Spleen (tissue), 11 donors: ENCODE results near the gene SERINC3. TPM values are rescaled to one million over a fixed set of nuclear protein-coding genes. Genes with fewer than 3 reads are reported as not detected.

Source experiments
- DNase-seq: peaks from one replicate; pipeline ENCODE4 v3.0.0-alpha.2; 2020
- H3K27ac ChIP-seq, 8 donors: fragments of 200-600 bp; sonication (generic) in 7 of 8; 1 replicate in 4 of 8; 2 replicates in 4 of 8; pipeline versions ENCODE4 v1.5.0 to v1.8.0; 2016 to 2021; ENCODE audit warnings: inconsistent platforms in 4 of 8, mild to moderate bottlenecking in 4 of 8, moderate library complexity in 1 of 8
- H3K27me3 ChIP-seq, 7 donors: fragments of 200-600 bp; sonication (generic) in 6 of 7; replicated peaks in 1 of 7; 1 replicate in 4 of 7; 2 replicates in 3 of 7; pipeline versions ENCODE4 v1.5.0 to v1.8.0; 2016 to 2021; ENCODE audit warnings: inconsistent platforms in 3 of 7, mild to moderate bottlenecking in 1 of 7
- H3K36me3 ChIP-seq, 6 donors: fragments of 200-600 bp; sonication (generic) in 5 of 6; 1 replicate in 4 of 6; 2 replicates in 2 of 6; pipeline versions ENCODE4 v1.5.0 to v1.8.0; 2016 to 2021; ENCODE audit warnings: inconsistent platforms in 2 of 6
- H3K4me1 ChIP-seq, 6 donors: fragments of 200-600 bp; sonication (generic) in 5 of 6; 1 replicate in 3 of 6; 2 replicates in 3 of 6; pipeline versions ENCODE4 v1.5.0 to v1.8.0; 2016 to 2021; ENCODE audit warnings: inconsistent platforms in 3 of 6
- H3K4me3 ChIP-seq, 8 donors: fragments of 200-600 bp; sonication (generic) in 7 of 8; 1 replicate in 4 of 8; 2 replicates in 4 of 8; pipeline versions ENCODE4 v1.5.0 to v1.8.0; 2016 to 2021; ENCODE audit warnings: inconsistent platforms in 4 of 8, mild to moderate bottlenecking in 4 of 8, moderate library complexity in 2 of 8
- H3K9me3 ChIP-seq, 8 donors: fragments of 200-600 bp; sonication (generic) in 7 of 8; 1 replicate in 4 of 8; 2 replicates in 4 of 8; pipeline versions ENCODE4 v1.5.0 to v1.8.0; 2016 to 2021; ENCODE audit warnings: inconsistent platforms in 4 of 8
- CTCF ChIP-seq, 11 experiments: fragments of 200-600 bp in 7 of 11; fragments of 450-650 bp in 4 of 11; sonication (generic) in 4 of 11; IDR thresholded peaks in 8 of 11; conservative IDR thresholded peaks in 3 of 11; 1 replicate in 7 of 11; 2 replicates in 4 of 11; pipeline versions ENCODE4 v1.4.0 to v1.8.0; 2016 to 2021; ENCODE audit warnings: antibody characterized with exemption in 11 of 11, inconsistent platforms in 4 of 11, mild to moderate bottlenecking in 1 of 11
- POLR2A ChIP-seq, 3 donors: fragments of 450-650 bp; IDR thresholded peaks; one replicate each; pipeline ENCODE4 v1.5.1; 2017; ENCODE audit warnings: antibody characterized with exemption in 3 of 3, mild to moderate bottlenecking in 1 of 3
- POLR2AphosphoS5 ChIP-seq, 3 donors: sonication (generic); formaldehyde crosslinking; IDR thresholded peaks; one replicate each; pipeline ENCODE4 v1.5.1; 2017; ENCODE audit warnings: antibody characterized with exemption in 3 of 3
- WGBS, 5 donors: extraction: QIAGEN DNeasy Blood & Tissue Kit in 3 of 5; methylation state at CpG; one replicate each; pipeline versions ENCODE4 v1.1.5 to v1.1.7; 2013 to 2018; 5-methylcytosine and 5-hydroxymethylcytosine counted together
- intact Hi-C: fragments of 100-400 bp; cut with DNase I; formaldehyde crosslinking; loops from one replicate; pipeline ENCODE4 v1.15.0; 2023; ENCODE audit warnings: low total_unique reads
- polyA plus RNA-seq, 3 donors: library from polyadenylated mRNA; stranded (reverse); fragments of 200-250 nt; gene quantifications; one replicate each; pipeline ENCODE4 v1.2.1, GENCODE V29; 2013
- total RNA-seq, 7 donors: library from RNA; depleted of rRNA in 3 of 7; stranded (reverse); fragments of >200 nt in 3 of 7; fragmentation: NEBNext Ultra II Directional in 4 of 7; extraction: Animal tissue kit (Norgen Biotek cat#: 25700) in 4 of 7; gene quantifications; one replicate each; pipeline versions ENCODE4 v1.1.0 to v1.2.1, GENCODE V29; 2016 to 2021
- donor health status: healthy with polysubstance abuse.
- donor health status: DM: no; HTN: no; CAD: no; lungs with moderate emphysema.
- donor health status: DM: no; HTN: no; CAD: no.
- donor health status: Bipolar disorder and iron deficiency.
- donor health status: healthy.
- donor health status: DM: no; HTN: no; CAD: no.
- donor health status: DM: yes; HTN: yes; CAD: no.

The SERINC3 gene
- total and polyA plus RNA-seq, 10 donors = 14.5 to 117 (median 85.5) TPM

- Histone ChIP-seq H3K27ac (peak overlapping the region in 1 of 8 donors; percentile 32), H3K4me3 (no peak overlapping the region), H3K27me3 (no peaks in the 10 kb centered on the region), H3K4me1 (peaks cover 0 to 14% (median 0%) of the 10 kb centered on the region in 6 donors), H3K36me3 (no peaks in the 10 kb centered on the region), H3K9me3 (no peaks in the 10 kb centered on the region)
- TF ChIP-seq POLR2A (IDR thresholded peaks at IDR 0.05) (no peak), POLR2AphosphoS5 (IDR thresholded peaks at IDR 0.05) (no peak), CTCF (IDR thresholded peaks at IDR 0.05 in 8 of 11, conservative IDR thresholded peaks at IDR 0.05 in 3 of 11) (no peak)
- WGBS, 5 donors = 55 to 71% (median 59%) methylated on average over 4 of the region's 4 CpGs
- DNase-seq = no peak
- intact Hi-C loops = no loop called here
Measured at GRCh38 chr20:44549123-44549522, 27.3 kb upstream of the SERINC3 start.

- H3K27me3 ChIP-seq = no peaks in the 10 kb centered on the region
- no peaks in the 10 kb centered on the region for H3K36me3 ChIP-seq
- H3K9me3 ChIP-seq = no peaks in the 10 kb centered on the region
- H3K4me1 ChIP-seq = peaks cover 0 to 16% (median 2%) of the 10 kb centered on the region in 6 donors
- TF ChIP-seq POLR2A (IDR thresholded peaks at IDR 0.05) = no peak
- no peak for TF ChIP-seq CTCF (IDR thresholded peaks at IDR 0.05 in 8 of 11, conservative IDR thresholded peaks at IDR 0.05 in 3 of 11)
- TF ChIP-seq POLR2AphosphoS5 (IDR thresholded peaks at IDR 0.05) = no peak
- intact Hi-C loops = no loop called here
- H3K27ac ChIP-seq = peak overlapping the region in 1 of 8 donors; percentile 13
- no peak overlapping the region for H3K4me3 ChIP-seq
- DNase-seq = no peak
- 96 to 98% (median 97%) methylated on average over 8 of the region's 8 CpGs for WGBS, 5 donors
Measured at GRCh38 chr20:44547419-44547818, 25.5 kb upstream of the SERINC3 start.

- Histone ChIP-seq H3K4me1 (peaks cover 0 to 30% (median 5%) of the 10 kb centered on the region in 6 donors), H3K9me3 (no peaks in the 10 kb centered on the region), H3K4me3 (no peak overlapping the region), H3K27me3 (no peaks in the 10 kb centered on the region), H3K27ac (no peak overlapping the region), H3K36me3 (no peaks in the 10 kb centered on the region)
- WGBS, 5 donors = 37 to 69% (median 47%) methylated on average over 5 of the region's 5 CpGs
- no peak for DNase-seq
- TF ChIP-seq CTCF (IDR thresholded peaks at IDR 0.05 in 8 of 11, conservative IDR thresholded peaks at IDR 0.05 in 3 of 11) (no peak), POLR2A (IDR thresholded peaks at IDR 0.05) (no peak), POLR2AphosphoS5 (IDR thresholded peaks at IDR 0.05) (no peak)
- intact Hi-C loops = no loop called here
Measured at GRCh38 chr20:44544263-44544662, 22.4 kb upstream of the SERINC3 start.

DNA sequence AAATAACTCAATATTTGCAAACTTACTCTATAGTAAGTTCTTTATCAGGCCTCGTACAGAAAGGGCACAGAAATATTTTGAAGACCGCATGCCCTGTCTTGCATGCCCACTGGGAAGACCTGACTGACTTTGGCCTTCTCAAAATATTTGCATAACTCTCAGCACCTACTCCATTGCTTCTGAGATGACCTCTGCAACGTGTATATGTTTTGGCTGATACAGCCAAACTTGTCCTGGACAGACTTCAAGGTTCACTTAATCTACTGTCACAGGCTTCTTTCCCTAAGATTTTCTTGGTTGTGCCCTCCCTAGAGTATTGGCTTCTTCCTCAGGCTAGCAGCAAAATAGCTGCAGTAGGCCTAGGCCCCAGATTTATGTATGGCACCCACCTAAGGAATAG lies 21.5 kb upstream of the SERINC3 start:
- WGBS, 5 donors = 78 to 92% (median 82%) methylated on average over 3 of the region's 3 CpGs
- Histone ChIP-seq H3K36me3 (no peaks in the 10 kb centered on the region), H3K27ac (no peak overlapping the region), H3K4me1 (peaks cover 0 to 30% (median 5%) of the 10 kb centered on the region in 6 donors), H3K9me3 (no peaks in the 10 kb centered on the region), H3K27me3 (no peaks in the 10 kb centered on the region), H3K4me3 (no peak overlapping the region)
- no peak for TF ChIP-seq POLR2AphosphoS5 (IDR thresholded peaks at IDR 0.05)
- no peak for TF ChIP-seq CTCF (IDR thresholded peaks at IDR 0.05 in 8 of 11, conservative IDR thresholded peaks at IDR 0.05 in 3 of 11)
- no peak for TF ChIP-seq POLR2A (IDR thresholded peaks at IDR 0.05)
- intact Hi-C loops = no loop called here
- DNase-seq = no peak
